Left ventricle myocardium superior (tissue), 1 donor: Measurements from ENCODE around the gene TRIM3. TPM values are rescaled to one million over a fixed set of nuclear protein-coding genes. Genes with fewer than 3 reads are reported as not detected.
A peak's percentile ranks its signal among the peaks of the same experiment; 100 is the strongest.
"Not testable (repeated sequence)": the region's sequence is repeated elsewhere in the genome, so short reads cannot be mapped to it uniquely, and the experiment has no call there.

Source experiments
- ATAC-seq: fragments of 200-7000 bp; cut with Tn5 transposase; one replicate; pipeline ENCODE4 v1.9.1; 2020; ENCODE audit warnings: mild to moderate bottlenecking, moderate library complexity
- DNase-seq: peaks from one replicate; pipeline ENCODE4 v3.0.0-alpha.2; 2020
- intact Hi-C: fragments of 100-400 bp; cut with micrococcal nuclease; formaldehyde crosslinking; loops from one replicate; pipeline ENCODE4 v1.11.0; 2022
- long read RNA-seq: library from polyadenylated mRNA; unstranded; transcript quantifications from one replicate; pipeline ENCODE4 v2.0.0, GENCODE V29; 2021
- total RNA-seq: library from RNA; stranded (reverse); fragmentation: NEBNext Ultra II Directional; extraction: Animal tissue kit (Norgen Biotek cat#: 25700); gene quantifications from one replicate; pipeline ENCODE4 v1.2.1, GENCODE V29; 2021
- donor health status: DM: no; HTN: yes; CAD: no; lungs with severe emphysema.

Gene TRIM3
- 14.4 TPM for total RNA-seq
- long read RNA-seq, transcript TRIM3-201 (12 exons, 2,879 nt), result major isoform, 25 of 42 reads
- long read RNA-seq, partial matches to known transcripts, result 2 of 42 reads
- long read RNA-seq, other reads (novel, unspliced or antisense), result 15 of 42 reads

DNA sequence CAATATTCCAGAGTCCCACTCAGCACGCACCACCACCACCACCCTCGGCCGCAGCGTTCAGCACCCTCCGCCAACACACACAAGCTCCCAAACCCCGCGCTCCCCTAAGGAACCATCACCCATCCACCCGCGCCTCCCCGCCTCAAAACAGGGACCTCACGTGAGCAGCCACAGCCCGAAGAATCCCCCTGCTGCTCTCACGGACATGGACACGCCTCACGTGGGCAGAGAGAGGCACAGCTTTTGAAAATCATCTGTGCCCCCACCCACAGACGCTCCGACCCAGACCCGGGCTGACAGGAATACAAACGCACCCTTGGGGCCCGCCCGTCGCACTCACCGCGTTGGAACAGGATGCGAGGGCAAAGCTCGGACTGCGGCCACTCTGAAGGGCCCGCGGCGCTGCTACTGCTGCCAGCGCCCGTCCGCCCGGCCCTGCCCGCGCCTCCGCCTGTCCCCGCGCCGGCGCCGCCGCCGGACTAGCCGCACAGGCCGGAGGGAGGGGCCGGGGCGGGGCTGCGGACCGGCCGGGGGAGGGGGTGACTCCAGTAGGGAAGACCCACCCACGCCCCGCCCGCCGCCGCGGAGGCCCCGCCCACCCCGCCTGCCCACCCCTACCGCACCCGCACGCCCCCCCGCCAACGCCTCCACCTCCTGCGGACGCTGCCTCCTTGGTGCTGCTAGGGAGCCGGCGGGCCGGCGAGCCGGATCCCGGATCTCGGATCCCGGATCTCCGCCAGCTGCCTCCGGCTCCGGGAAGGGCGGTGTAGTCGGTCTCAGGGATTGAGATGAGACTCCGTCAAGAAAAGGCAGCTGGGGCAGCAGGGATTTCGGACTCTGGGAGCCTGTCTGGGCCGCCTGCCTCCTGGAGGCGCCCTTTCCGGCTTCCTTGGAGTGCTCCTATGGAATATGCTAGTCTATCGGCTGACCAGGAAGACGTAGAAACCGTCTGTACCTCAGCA, at the start of gene TRIM3:
Gene TRIM3, minus strand, starts transcription at position 491 of the 962 bp plus-strand sequence. CDS start 8,246 bp downstream, outside the sequence.
- ATAC-seq, result peak; percentile 94
- intact Hi-C loops, result no loop called here
- peak; percentile 97 for DNase-seq

DNA sequence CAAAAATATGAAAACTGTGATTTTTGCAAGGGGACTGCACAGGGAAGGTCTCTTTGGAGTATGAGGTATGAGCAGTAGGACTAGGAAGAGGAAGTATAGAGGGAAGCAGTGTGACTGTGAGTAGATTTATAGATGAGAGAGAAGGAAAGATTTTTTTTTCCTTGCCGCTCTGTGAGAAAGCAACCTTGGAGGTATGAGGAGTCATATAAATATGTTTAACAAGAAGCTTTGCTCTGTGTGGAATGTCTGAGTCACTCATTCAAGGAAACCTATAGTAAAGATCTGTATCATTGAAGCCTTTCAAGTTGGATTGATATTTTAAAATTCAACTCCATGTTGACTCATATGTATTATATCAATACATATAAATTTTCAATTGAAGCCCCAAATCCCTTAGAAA, 49.5 kb upstream of the TRIM3 start:
- DNase-seq (no peak), ATAC-seq (no peak)
- intact Hi-C loops, result no loop called here

DNA sequence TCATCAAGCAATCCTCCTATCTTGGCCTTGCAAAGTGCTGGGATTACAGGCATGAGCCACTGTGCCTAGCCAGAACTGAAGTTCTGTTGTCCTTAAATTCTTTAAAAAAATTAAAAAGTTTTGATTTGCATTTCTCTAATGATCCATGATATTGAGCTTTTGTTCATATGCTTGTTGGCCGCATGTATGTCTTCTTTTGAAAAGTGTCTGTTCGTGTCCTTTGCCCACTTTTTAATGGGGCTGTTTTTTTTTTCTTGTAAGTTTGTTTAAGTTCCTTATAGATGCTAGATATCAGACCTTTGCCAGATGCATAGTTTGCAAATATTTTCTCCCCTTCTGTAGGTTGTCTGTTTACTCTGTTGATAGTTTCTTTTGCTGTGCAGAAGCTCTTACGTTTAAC, 48.2 kb upstream of the TRIM3 start:
- ATAC-seq, intact Hi-C loops, DNase-seq: not testable (repeated sequence)

DNA sequence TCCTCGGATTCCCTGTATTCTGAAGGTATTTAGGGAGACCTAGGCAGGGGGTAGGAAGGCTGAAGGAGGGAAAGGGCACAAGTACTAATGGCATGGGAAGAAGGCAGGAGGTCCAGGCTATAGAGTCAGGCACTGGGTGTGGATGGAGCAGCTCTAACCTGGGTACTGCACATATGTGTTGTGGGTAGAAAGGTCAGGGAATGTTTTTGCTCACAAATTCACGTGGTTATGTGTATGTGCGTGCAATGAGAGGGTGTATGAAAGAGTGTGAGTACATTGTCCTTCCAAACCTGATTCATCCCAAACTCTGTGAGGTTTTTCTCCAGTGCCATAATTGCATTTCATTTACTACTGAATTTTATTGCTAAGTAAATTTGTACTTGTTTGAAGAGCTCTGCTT, 46.5 kb upstream of the TRIM3 start:
- no peak for ATAC-seq
- intact Hi-C loops, result no loop called here
- no peak for DNase-seq

DNA sequence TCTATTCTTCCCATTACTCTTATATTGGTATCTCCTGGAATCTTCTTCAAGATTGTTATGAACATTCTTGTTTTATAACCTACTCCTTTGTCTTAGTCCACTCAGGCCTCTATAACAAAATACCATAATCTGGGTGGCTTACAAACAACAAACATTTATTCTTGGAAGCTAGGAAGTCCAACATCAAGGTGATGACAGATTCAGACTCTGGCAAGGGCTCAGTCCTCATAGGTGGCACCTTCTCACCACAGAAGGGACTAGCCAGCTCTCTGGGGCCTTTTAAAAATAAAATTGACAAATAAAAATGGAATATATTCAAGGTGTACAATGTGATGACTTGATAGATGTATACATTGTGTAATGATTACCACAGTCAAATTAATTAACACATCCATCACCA, 43.1 kb upstream of the TRIM3 start:
- no peak for DNase-seq
- intact Hi-C loops, result no loop called here
- peak; percentile 81 for ATAC-seq

DNA sequence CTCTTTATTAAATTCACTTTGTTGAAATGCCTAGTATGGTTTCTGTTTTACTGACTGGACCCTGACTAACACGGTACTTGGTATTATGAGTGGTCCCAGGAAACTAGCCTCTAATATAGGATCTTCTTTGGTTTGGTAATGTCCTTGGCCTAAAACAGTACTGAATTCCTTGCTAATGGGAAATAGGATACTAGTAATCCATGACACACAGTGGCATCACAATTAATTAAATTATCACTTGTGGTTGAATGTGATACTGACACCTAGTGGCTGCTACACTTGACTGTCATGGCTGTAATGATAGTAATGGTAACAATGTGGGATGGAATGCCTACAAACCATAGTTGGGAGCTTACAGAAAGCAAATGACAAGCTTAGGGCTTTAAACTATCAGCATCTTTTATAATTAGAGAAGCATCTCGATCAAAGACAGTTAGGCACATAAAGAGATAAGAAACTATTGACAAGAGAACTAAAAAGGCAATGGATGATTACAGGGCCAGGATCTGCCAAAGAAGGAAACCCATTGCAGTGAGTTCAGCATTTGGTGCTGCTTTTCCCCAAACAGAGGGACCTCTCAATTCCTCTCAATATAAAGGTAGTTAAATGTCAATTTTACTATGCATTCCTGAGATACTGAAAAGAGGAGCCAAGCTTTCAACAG, 32.0 kb upstream of the TRIM3 start:
- ATAC-seq (peak; percentile 38), DNase-seq (no peak)
- intact Hi-C loops, result loop anchor here (5.0 kb wide), 1 partner anchor 128 kb away; no protein-coding TSS in a partner anchor

DNA sequence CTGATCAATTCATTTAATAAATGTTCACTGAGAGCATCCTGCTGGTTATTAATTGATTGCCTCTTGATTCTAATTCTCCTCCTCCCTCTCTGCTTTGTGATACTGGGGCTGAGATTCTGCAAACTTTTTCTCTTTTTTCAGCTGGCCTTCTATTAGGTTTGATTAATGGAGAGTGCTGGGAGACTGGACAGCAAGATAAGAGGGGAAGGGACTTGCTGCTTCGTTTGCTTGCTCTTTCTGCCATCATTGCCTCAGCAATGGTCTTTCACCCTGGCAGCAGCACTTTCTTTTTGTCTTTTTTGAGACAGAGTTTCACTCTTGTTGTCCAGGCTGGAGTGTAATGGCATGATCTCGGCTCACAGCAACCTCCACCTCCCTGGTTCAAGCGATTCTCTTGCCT, 30.4 kb upstream of the TRIM3 start:
- no peak for ATAC-seq
- intact Hi-C loops, result no loop called here
- no peak for DNase-seq

DNA sequence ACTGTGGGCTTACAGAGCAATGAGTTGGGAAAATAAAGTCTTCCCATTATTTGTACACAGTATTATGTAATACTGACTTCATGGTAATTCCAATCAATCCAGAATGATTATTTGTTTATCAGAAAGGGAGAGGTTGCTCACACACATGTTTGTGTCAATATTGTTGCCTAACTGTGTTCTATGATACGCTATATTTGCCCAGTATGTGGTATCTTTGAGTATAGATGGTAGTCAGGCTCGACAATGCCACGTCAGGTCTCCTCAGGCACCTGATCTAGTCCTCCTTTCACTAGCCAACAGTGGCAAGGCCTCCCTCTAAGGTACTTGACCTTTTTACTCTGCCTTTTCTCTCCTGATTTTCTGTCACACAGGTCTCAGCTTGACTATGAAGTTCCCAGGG, 28.6 kb upstream of the TRIM3 start:
- intact Hi-C loops, result no loop called here
- DNase-seq, result no peak
- no peak for ATAC-seq

DNA sequence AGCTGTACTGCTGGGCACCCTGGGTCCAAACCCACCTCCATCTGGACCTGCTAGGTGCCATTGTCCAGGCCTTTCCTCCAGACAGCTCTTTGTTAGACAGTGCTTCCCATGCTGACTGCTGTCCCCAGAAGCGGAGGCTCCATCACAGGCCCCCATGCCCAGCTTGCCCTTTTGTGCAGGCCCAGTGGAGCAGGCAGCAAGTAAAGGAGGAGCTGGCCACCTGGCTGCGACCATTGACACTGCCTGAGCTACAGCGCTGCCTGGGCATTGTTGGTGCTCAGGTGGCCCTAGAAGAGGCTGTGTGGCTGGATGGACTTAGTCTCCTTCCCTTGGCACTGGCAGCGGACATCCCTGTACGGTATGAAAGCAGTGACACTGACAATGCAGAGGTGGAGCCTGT, 24.8 kb upstream of the TRIM3 start:
- DNase-seq (no peak), ATAC-seq (no peak)
- intact Hi-C loops, result no loop called here

DNA sequence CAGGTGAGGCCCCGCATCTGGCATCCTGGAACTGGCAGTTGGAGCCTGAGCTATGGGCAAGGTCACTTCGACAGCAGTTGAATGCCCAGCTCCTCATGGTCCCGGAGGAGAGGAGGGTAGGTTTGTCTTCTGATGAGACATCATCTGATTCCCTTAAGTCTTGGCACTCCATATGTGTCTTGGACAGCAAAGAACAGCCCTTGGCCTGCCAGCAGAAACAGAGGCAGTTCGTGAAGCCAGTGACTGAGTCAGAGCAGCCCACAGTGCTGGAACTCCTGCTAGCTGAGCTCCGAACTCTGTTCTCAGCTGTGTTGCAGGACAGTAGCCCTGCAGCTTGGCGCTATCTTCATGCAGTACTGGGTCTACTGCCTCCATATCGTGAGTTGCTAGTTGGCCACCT, 24.4 kb upstream of the TRIM3 start:
- peak; percentile 46 for DNase-seq
- intact Hi-C loops, result no loop called here
- peak; percentile 78 for ATAC-seq

DNA sequence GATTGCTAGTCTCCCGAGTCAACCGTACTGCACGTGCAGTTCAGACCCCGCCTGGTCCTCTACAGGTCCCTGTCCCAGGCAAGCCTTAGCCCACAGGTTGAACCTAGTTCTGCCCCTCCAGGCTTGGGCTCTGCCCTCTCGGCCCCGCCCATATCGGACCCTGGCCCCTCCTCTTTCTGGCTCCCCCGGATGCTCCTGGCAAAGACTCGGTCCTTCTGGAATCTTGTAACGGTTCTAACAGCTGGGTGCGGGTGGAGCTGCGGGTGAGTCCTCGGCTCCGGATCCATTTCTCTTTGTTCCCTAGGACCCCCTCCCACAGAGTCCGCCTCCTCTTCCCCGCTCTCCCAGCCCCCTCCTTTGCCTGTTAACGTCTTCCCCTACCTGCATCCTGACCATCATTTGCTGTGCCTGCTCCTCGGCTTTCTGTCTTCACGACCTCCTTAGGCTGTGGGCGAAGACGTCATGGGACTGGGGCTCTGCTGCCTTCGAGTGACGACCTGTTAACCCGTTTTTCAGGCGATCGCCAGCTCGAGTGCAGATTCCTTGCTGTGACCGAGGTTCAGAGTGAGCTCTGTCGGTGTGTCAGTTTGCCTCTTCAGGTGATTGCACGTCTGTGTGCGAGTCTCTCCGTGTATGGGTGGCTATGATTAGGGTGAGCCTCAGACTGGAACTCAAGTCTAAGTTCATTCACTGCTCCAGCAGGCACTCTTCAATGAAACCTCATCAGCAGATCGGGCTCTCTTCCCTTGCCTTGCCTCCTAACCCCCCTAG, 23.5 kb upstream of the TRIM3 start, which contains the start of gene DNHD1:
Gene DNHD1, plus strand, starts transcription at position 212 of the 771 bp plus-strand sequence. CDS start 936 bp downstream, outside the sequence.
- ATAC-seq (peak; percentile 72), DNase-seq (peak; percentile 49)
- intact Hi-C loops, result no loop called here

DNA sequence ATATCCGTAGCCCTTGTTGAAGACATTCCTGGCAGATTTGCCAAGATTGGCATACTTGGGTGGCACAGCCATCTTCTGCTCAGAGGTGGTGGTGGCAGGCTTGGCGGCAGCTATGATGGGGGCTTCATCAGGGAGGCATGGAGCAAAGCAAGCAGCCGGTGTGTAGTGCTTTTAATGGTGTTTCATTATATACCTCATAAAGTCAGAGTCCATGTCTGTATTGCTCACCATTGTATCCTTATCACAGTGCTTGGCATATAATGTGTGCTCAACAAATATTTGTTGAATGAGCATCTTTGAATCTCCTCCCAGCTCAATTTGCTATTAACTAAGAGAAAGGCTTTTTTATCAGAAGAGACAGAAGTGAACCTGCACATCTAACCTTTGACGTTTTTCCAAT, 15.6 kb upstream of the TRIM3 start:
- ATAC-seq (no peak), DNase-seq (no peak)
- intact Hi-C loops, result no loop called here

DNA sequence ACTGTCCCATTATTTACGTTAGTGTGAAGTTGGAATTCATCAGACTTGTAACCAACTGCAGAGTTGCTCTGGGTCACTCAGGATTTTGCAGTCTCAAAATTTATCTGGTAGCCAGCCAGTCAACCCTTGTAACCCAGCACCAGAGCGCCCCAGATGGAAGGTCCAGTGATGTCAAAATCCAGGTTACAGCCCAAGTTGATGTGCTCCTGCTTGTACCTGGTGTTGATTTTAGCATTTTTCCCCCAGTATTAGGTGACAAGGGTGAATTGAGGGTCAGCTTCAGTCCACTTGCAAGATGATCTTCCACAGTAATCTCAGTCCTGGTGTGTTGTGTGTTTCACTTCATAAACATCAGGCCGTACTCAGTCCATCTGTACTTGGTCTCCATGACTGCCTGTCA, 15.1 kb upstream of the TRIM3 start:
- ATAC-seq, result no peak
- intact Hi-C loops, result no loop called here
- no peak for DNase-seq

DNA sequence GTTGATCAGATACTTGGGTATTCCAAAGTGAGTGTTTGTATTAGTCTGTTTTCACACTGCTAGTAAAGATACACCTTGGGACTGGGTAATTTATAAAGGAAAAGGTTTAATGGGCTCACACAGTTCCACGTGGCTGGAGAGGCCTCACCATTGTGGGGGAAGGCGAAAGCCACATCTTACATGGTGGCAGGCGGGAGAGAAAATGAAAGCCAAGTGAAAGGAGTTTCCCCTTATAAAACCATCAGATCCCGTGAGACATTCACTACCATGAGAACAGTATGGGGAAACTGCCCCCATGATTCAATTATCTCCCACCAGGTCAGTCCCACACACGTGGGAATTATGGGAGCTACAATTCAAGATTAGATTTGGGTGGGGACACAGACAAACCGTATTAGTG, 14.6 kb upstream of the TRIM3 start:
- DNase-seq (no peak), ATAC-seq (no peak)
- intact Hi-C loops, result no loop called here

DNA sequence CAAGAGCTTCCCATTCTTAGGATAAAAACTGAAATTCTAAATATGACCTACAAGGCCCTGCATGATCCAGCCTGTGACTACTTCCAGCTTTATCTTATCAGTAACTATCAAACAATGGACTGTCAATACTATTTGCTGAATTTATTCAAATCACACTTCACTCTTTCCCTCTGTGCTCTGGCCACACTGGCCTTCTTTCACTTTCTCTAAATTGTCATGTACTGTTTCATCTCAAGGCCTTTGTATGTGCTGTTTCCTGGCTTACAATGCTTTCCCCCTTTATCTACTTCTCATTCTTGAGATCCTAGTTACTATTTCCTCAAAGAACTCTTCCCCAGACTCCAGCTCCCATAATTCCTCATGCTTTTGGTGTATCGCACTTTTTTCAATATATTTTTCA, 13.2 kb upstream of the TRIM3 start:
- DNase-seq, result no peak
- intact Hi-C loops, result no loop called here
- no peak for ATAC-seq

DNA sequence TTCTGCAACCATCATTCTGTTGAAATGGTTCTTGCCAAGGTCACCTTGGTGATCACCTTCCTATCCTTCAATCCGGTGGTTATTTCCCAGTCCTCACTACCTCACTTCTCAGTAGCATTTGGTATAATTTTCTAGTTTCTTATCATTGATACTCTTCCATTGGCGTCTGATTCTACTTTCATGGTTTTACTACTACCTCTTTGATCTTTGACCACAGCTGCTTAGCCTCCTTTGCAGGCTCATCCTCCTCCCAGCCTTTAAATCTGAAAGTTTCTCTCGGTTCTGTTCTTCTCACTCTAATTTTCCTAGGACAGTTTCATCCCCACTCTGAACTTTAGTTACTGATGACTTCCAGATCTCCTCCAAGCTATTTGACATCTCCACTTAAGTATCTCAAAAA, 12.5 kb upstream of the TRIM3 start:
- intact Hi-C loops, result no loop called here
- no peak for ATAC-seq
- DNase-seq, result no peak

DNA sequence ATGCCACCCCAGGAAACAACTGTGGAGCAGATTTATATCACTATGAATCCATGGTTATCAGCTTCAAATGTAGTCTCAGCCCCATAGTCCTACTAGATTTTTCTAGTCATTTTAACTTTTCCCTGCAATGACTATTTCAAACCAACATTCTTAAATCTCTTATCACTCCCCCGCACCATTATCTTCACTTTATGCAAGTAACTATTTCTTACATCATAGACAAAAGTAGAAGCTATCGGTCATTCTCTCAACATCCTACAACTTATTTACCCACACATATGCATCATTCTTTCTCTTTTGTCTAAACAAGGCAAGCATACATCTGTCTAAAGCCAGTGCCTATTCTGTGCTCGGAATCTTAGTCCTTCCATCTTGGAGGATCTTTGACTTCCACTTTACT, 11.9 kb upstream of the TRIM3 start:
- ATAC-seq, result no peak
- DNase-seq, result no peak
- intact Hi-C loops, result no loop called here

DNA sequence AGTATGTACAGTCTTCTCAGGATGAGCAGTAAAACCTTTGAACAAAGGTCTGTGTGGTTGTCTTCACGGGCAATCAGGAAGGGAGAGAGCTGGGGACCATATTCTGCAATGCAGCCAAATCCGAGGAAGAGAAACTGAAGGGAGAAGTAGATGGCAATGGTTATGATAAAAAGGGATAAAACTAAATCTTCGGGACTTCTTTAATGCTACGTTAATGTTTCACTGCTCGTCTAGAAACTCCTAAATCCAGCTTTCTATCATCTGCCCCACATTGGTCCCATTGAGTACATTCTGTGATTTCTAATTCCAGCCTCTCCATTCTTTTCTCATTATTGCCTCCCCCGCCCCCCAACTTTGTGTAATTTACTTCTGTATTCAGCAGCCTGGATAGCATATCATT, 9.3 kb upstream of the TRIM3 start:
- intact Hi-C loops, result no loop called here
- no peak for ATAC-seq
- no peak for DNase-seq

DNA sequence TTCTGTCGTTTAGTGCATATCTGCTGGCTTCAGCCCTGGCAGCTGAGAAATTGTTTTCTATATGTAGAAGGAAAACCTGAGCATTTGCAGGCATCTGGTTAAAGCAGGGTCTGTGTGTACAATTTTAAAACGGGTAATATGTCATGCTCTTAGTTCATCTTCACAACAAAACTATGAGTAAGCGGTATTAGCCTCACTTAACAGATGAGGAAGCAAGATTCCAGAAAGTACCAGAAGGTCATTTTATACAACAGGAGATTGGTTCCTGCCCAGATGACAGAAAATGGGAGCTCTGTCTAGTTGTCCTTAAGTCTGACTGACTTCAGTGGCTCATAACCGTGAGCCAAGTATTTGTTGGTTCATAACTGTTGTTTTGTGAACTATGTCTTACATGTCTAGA, 8.7 kb upstream of the TRIM3 start:
- DNase-seq, result no peak
- ATAC-seq, result no peak
- intact Hi-C loops, result no loop called here

DNA sequence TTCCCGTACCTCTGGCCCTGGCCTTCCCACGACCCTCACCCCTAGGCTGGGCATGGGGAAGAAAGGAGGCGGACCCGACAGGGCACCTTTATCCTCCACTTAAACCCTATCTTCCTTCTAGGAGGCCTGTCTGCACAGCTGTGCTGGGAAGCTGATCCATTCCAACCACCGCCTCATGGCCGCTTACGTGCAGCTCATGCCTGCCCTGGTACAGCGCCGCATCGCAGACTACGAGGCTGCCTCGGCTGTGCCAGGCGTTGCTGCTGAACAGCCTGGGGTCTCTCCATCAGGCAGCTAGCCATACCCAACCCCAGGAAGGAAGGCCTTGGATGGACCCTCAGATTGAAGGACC, 8.2 kb upstream of the TRIM3 start:
- ATAC-seq (no peak), DNase-seq (peak; percentile 27)
- intact Hi-C loops, result no loop called here
